ENCODE measurements around the gene SPINK6.

DNA sequence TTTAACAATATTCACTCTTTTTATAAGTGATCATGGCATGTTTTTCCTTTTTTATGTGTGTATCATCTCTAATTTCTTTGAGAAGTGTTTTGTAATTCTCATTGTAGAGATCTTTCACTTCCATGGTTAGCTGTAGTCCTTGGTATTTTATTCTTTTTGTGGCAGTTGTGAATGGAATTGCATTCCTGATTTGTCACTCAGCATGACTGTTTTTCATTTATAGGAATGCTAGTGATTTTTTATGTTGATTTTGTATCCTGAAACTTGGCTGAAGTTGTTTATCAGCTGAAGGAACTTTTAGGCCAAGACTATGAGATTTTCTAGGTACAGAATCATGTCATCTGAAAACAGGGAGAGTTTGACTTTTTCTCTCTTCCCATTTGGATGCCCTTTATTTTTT lies 52.6 kb downstream of the SPINK6 start:
- TF ChIP-seq EP300 (IDR thresholded peaks at IDR 0.05; ENCODE audit: borderline replicate concordance in 1 of 2, low read depth in 2 of 2, low read length in 2 of 2) (no peak), SIN3A (conservative IDR thresholded peaks at IDR 0.05 in 1 of 2, IDR thresholded peaks at IDR 0.05 in 1 of 2; ENCODE audit: low read depth in 1 of 2, low read length in 2 of 2) (no peak), ZNF274 (IDR thresholded peaks at IDR 0.05; ENCODE audit: borderline replicate concordance, extremely low read depth, low read length) (no peak), POLR2A (IDR thresholded peaks at IDR 0.05; ENCODE audit: control extremely low read depth in 1 of 2, low read depth in 2 of 2, low read length in 2 of 2) (no peak), NRF1 (IDR thresholded peaks at IDR 0.05; ENCODE audit: low read depth, low read length) (no peak), SRF (IDR thresholded peaks at IDR 0.05; ENCODE audit: low read depth, low read length) (no peak)
- TF ChIP-seq, protein P1, sequence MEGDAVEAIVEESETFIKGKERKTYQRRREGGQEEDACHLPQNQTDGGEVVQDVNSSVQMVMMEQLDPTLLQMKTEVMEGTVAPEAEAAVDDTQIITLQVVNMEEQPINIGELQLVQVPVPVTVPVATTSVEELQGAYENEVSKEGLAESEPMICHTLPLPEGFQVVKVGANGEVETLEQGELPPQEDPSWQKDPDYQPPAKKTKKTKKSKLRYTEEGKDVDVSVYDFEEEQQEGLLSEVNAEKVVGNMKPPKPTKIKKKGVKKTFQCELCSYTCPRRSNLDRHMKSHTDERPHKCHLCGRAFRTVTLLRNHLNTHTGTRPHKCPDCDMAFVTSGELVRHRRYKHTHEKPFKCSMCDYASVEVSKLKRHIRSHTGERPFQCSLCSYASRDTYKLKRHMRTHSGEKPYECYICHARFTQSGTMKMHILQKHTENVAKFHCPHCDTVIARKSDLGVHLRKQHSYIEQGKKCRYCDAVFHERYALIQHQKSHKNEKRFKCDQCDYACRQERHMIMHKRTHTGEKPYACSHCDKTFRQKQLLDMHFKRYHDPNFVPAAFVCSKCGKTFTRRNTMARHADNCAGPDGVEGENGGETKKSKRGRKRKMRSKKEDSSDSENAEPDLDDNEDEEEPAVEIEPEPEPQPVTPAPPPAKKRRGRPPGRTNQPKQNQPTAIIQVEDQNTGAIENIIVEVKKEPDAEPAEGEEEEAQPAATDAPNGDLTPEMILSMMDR (IDR thresholded peaks at IDR 0.05; ENCODE audit: control extremely low read depth in 1 of 3, insufficient read depth in 1 of 3, low read depth in 1 of 3, low read length in 3 of 3) = no peak

Measured in H1 (cell line).